HG03565 (cell line): Measurements from ENCODE around the gene USP8.
"Not testable (repeated sequence)": the region's sequence is repeated elsewhere in the genome, so short reads cannot be mapped to it uniquely, and the experiment has no call there.

Experiments
- ATAC-seq: cut with Tn5 transposase; IDR thresholded peaks from one replicate; pipeline ENCODE4 v1.9.1; 2021; ENCODE audit warnings: mild to moderate bottlenecking, moderate library complexity; ENCODE audit not compliant: unreplicated experiment

USP8 gene

GRCh38 chr15:50424066-50424890, at the start of gene USP8:
TSS of gene USP8 (plus strand) at chr15:50424405. CDS start at chr15:50439074, 14,669 bp downstream.
- ATAC-seq: peak; percentile 89

GRCh38 chr15:50377867-50378751, 46.1 kb upstream of the USP8 start:
- ATAC-seq: peak; percentile 98

DNA sequence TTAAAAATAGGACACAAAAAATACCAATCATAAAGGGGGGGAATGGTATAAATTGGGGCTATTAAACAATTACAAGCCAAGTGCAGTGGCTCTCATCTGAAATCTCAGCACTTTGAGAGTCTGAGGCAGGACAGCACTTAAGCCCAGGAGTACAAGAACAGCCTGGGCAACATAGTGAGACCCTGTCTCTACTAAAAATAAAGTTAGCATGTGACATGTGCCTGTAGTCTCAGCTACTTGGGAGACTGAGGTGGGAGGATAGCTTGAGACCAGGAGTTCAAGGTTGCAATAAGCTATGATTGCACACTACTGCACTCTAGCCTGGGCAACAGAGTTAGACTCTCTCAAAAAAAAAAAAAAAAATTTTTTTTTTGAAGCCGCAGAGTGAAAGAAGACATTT, 45.4 kb upstream of the USP8 start:
- no peak for ATAC-seq

GRCh38 chr15:50379413-50379812, 44.8 kb upstream of the USP8 start:
- ATAC-seq: not testable (repeated sequence)

- ATAC-seq: no peak
Observed at GRCh38 chr15:50380089-50380488, 44.1 kb upstream of the USP8 start.

GRCh38 chr15:50381438-50381837, 42.8 kb upstream of the USP8 start:
- no peak for ATAC-seq

- ATAC-seq: not testable (repeated sequence)
Observed at GRCh38 chr15:50382408-50382807, 41.8 kb upstream of the USP8 start.

GRCh38 chr15:50390554-50391264, 33.5 kb upstream of the USP8 start:
- ATAC-seq: peak; percentile 94

- ATAC-seq: not testable (repeated sequence)
Observed at GRCh38 chr15:50391561-50391960, 32.6 kb upstream of the USP8 start.

GRCh38 chr15:50411870-50412269, 12.3 kb upstream of the USP8 start:
- ATAC-seq: no peak

DNA sequence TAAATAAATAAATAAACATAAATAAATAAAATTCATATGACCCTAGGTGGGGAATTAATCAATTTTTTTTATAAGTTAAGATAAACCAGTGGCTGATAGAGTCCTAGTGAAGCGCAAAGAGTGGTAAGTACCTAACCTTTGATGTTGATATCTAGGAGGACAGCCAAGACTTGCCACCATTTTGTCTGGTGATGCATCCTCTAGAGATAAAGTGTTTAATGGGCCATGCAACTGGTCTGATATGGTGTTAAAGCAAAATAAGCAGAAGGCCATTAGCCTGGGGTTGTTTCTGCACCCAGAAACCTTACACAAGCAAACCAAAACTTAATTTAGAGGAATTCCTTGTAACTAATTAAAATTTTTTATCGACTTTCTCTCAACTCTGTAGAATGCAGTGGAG, 9.6 kb upstream of the USP8 start:
- ATAC-seq: no peak

DNA sequence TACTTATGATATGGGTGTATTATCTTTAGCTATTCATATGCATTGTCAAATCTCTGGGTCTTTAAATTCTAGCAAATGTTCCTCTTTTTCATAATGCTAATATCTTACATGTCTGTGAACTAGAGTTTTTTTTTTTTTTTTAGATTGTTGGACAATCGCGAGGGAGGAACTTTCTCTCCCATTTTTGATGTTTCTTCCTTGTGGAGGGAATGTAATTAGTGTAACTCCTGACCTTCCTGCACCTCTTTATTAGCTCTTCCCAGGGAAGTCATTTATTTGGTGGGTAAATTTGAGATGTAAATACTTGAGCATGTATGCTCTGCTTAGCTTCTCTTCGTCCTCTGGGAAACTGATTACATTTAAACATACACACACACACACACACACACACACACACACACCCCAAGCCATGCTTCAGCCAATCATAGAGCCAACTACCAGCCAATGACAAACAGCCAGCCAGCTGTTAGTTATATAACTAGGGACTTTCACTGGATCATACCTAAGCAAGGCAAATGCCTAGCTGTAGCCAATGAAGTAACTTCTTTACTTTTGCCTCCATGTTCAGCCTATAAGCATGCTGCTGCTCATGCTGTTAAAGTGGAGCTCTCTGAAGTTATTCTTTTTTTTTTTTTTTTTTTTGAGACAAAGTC, 8.3 kb upstream of the USP8 start:
- ATAC-seq: no peak

DNA sequence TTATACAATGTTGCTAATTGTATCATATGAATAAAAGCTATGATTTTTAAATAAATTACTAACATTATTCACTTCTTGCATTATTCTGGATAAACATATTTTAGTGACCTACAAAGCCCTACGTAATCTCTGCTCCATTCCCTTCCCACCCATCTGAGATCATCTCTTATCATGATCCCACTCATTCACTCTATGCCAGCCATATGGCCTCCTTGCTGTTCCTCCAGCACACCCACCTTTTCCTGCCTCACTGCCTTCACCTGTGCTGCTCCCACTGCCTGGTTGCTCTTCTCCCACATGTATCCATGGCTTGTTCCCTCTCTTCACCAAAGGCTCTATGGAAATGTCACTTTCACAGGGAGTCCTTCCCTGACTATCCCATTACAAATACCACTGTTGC, 7.3 kb upstream of the USP8 start:
- no peak for ATAC-seq

DNA sequence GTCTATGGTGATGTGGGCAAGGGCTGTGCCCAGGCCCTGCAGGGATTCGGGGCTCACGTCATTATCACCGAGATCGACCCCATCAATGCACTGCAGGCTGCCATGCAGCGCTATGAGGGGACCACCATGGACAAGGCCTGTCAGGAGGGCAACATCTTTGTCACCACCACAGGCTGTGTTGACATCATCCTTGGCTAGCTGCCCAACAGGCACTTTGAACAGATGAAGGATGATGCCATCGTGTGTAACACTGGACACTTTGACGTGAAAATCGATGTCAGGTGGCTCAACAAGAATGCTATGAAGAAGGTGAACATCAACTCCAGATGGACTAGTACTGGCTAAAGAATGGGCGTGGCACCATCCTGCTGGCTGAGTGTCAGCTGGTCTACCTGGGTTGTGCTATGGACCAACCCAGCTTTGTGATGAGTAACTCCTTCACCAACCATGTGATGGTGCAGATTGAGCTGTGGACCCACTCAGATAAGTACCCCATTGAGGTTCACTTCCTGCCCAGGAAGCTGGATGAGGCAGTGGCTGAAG, 6.1 kb upstream of the USP8 start:
- no peak for ATAC-seq

GRCh38 chr15:50425219-50425618, 1.0 kb downstream of the USP8 start:
- ATAC-seq: no peak

GRCh38 chr15:50425678-50426246, 1.6 kb downstream of the USP8 start:
- ATAC-seq: not testable (repeated sequence)

DNA sequence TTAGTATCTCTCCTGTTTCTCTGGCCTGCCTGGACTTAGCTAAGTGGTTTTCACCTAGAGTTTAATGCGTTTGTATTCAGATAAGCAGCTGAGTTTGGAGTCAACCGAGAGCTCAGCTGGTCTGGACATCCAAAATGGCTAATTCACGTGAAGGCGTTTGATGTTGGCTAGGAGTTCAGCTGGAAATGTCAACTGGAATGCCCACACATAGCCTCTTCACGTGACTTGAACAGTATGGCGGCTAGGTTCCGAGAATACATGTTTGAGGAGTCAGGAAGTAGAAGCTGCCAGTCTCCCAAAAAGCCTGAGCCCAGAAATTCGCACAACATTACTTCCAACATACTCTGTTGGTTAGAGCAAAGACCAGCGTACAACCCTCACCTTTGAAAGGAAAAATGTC, 2.2 kb downstream of the USP8 start:
- ATAC-seq: no peak

DNA sequence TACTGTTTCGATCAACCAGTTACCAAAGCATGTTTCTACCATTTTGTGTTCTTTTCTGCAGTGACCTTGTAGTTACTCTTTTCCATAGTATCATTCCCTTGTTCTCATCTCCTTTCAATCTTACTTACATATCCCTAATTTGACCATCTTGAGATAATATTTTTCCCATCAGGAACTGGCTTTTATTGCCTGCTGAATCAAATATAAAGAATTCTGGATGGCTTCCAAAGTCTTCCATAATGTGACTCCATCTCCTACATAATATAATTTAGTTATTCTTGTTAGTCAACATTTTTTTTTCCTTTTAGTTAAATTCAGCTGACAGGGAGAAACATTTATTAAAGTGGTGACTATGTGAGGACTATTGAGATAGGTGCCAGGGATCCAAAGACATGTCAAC, 7.0 kb downstream of the USP8 start:
- ATAC-seq: no peak

GRCh38 chr15:50432230-50432629, 8.0 kb downstream of the USP8 start:
- no peak for ATAC-seq

GRCh38 chr15:50435772-50436171, 11.6 kb downstream of the USP8 start:
- ATAC-seq: no peak
